LNCAP (cell line): ENCODE results near the gene SRSF8.
"Not testable (repeated sequence)": the region's sequence is repeated elsewhere in the genome, so short reads cannot be mapped to it uniquely, and the experiment has no call there.

Source experiments
- CTCF ChIP-seq: fragments of 450-650 bp; IDR thresholded peaks from 2 replicates; pipeline ENCODE4 v1.5.1; 2017; ENCODE audit warnings: mild to moderate bottlenecking

The SRSF8 gene

GRCh38 chr11:95045812-95046211 lies 20.9 kb upstream of the SRSF8 start:
- TF ChIP-seq CTCF: no peak

GRCh38 chr11:95049122-95049521 lies 17.6 kb upstream of the SRSF8 start, which contains the start of gene KDM4F:
KDM4F (plus strand) TSS chr11:95049422.
- TF ChIP-seq CTCF: not testable (repeated sequence)

GRCh38 chr11:95050595-95051202 lies 16.0 kb upstream of the SRSF8 start:
- TF ChIP-seq CTCF: no peak

GRCh38 chr11:95054356-95054755 lies 12.4 kb upstream of the SRSF8 start:
- TF ChIP-seq CTCF: no peak

- TF ChIP-seq CTCF: no peak
These were observed 11.3 kb upstream of the SRSF8 start for GRCh38 chr11:95055283-95055897.

- TF ChIP-seq CTCF: no peak
These were observed 8.8 kb upstream of the SRSF8 start for GRCh38 chr11:95057959-95058358.

GRCh38 chr11:95058621-95059020 lies 8.1 kb upstream of the SRSF8 start:
- TF ChIP-seq CTCF: no peak
